HG03025 (cell line): ENCODE measurements around the gene GJA1.
"Not testable (repeated sequence)": the region's sequence is repeated elsewhere in the genome, so short reads cannot be mapped to it uniquely, and the experiment has no call there.

Experiments
- ATAC-seq: cut with Tn5 transposase; IDR thresholded peaks from one replicate; pipeline ENCODE4 v1.9.1; 2021; ENCODE audit warnings: mild to moderate bottlenecking, moderate library complexity; ENCODE audit not compliant: unreplicated experiment, low FRiP score

The GJA1 gene

DNA sequence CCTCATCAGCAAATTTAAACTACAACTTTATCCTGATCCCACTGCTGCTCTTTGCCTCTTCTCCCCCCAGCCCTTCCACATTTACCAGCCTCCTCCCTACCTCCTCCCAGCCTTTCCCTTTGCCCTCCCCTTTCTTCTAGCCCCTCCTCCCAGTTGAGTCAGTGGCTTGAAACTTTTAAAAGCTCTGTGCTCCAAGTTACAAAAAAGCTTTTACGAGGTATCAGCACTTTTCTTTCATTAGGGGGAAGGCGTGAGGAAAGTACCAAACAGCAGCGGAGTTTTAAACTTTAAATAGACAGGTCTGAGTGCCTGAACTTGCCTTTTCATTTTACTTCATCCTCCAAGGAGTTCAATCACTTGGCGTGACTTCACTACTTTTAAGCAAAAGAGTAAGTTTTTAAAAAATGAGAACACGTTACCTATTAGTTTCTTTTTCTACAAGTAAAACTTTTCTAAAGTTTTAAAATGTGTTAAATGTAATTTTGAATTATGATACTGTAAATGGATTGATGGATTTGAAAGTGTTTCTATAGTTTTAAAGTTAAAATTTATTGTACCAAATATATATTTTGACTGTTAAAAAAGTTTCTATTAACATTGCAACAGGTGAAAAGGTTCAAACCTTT lies at the start of gene GJA1:
TSS of gene GJA1 (plus strand) at position 203 of the 626 bp plus-strand sequence. CDS start 11,202 bp downstream, outside the sequence.
- ATAC-seq, result no peak

GRCh38 chr6:121386551-121386950 lies 48.9 kb upstream of the GJA1 start:
- not testable (repeated sequence) for ATAC-seq

DNA sequence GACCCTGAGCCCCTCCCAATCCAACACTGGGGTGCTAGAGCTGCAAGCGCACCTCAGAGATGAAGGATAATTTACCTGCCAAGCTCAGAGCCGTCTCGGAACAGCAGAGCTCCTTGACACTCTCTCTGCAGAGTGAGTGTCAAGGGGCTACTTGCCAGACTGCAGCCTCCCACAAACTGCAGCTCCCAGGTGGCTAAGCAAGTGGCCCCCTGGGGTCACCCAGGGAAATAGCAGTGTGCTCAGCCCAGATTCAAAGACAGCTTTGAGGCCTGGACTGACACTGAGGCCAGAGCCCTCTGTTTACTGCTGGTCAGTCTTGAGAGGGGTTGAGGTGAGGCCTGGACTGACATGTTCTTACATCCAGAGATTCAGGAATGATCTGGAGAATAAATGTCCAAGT lies 46.0 kb upstream of the GJA1 start:
- no peak for ATAC-seq

DNA sequence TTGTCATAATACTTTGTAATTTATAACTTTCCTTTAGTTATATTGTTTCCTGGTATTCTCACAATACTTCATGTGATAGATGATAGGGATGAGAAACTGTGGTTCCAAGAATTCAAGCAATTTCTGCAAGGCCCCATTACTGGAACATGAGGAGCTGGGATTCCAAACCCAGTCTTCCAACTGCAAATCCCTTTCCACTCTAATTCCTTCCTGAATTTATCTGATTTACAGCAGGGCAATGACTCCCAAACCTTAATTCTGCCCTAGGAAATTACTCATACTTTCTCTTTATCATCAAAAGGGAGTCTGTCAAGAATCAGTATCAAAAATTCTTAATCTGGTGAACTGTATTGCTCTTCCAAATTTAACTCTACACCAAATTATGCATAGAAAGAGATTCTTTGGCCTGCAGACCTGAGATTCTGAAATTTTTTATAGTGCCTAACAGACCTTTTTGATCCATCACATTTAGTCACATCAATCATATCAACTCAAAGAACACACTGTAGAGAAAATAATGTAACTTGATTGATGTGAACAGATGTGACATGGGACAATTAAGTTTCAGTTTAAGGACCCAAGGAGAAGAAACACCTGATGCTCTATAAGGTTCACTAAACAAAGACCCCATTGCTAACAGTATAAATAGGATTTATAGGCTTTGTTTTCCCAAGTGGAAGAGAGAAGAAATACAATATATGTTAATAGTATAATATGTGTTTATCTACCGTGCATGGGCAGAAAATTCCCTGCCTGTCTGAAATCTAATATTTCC lies 41.5 kb upstream of the GJA1 start:
- no peak for ATAC-seq

DNA sequence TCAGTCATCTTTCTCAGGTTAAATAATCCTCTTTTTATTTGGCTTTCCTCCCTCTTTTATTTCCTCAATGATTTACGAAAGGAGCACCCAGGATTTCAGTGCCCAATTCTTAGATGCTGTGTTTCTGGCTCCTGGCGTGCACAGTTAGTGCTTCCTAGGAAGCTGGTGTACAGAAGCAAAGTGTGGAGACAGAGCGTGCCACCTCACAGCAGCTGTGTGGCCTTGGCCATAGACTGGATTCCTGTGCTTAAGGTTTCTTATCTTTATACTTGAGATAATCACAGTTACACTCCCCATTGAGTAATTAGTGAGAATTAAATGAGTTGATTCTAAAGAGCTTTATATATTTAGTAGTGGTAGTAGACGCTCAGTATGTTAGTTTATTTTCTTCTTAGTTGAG lies 39.7 kb upstream of the GJA1 start:
- no peak for ATAC-seq

DNA sequence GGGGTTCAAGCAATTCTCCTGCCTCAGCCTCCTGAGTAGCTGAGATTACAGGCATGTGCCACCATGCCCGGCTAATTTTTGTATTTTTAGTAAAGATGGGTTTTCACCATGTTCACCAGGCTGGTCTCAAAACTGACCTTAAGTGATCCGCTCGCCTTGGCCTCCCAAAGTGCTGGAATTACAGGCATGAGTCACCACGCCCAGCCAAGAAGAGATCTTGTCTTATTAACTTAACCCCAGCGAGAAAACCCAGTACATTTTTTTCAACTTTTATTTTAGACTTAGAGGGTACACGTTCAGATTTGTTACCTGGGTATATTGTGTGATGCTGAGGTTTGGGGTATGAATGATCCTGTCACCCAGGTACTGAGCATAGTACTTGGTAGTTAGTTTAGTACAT lies 38.3 kb upstream of the GJA1 start:
- ATAC-seq, result not testable (repeated sequence)

- ATAC-seq, result no peak
These were observed 37.3 kb upstream of the GJA1 start for GRCh38 chr6:121398127-121398526.

GRCh38 chr6:121399966-121400365 lies 35.5 kb upstream of the GJA1 start:
- no peak for ATAC-seq

GRCh38 chr6:121403964-121404363 lies 31.5 kb upstream of the GJA1 start:
- ATAC-seq, result no peak

DNA sequence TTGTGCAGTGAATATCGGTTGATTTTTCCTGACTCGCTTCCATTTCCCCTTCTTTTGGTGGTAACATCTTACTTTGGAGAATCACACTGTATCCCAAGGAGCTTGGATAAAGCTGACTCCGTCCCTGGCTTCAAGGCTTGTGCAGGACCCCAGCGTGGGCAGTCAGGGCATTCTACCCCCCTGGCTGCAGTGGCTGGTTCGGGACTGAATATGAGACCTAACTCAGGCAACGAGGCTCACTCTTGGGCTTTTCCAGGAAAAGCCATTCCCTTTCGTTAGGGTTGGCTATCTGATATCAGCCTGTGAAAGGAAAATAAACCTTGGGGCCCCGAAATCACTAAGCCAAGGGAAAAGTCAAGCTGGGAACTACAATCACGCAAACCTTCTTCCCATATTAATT lies 30.1 kb upstream of the GJA1 start:
- no peak for ATAC-seq

GRCh38 chr6:121408321-121408720 lies 27.1 kb upstream of the GJA1 start:
- ATAC-seq, result no peak

DNA sequence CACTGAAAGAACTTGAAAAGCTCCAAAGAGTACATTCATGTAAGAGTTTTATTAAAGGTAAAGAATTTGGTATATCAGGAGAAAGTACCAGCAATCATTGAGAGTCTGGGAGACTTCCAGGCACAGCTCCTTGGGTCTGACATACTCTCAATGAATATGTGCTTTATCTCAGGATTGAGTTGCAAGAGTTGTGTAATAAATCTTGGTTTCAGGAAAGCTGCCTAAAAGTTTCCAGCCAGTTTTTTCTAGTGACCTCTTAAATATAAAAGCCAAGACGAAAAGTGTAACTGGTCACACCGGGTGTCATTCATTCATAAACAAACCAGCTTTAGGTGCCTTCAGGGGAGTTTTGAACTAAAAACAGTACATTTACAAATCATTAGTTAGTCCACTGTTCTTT lies 21.6 kb upstream of the GJA1 start:
- ATAC-seq, result no peak

- ATAC-seq, result no peak
These were observed 17.1 kb upstream of the GJA1 start for GRCh38 chr6:121418346-121418745.

DNA sequence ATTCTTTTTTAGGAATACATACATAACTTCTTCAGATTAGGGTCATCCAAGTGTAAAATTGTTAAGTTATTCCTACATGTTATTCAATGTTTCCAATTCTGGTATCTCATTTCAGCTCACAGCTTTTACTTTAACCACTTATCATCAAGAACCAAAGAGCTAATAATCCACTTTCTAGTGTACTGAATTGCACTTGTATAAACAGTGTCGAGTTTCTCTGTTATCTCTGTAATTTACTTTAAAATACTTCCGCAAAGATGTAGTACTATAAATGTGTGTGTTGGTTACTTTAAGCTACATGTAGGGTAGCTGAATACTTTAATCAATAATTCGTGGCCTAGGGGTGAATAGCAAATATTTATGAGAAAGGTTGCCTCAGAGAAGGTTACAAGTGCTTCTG lies 8.8 kb upstream of the GJA1 start:
- ATAC-seq, result no peak

- no peak for ATAC-seq
These were observed 6.3 kb upstream of the GJA1 start for GRCh38 chr6:121428872-121429756.

GRCh38 chr6:121430514-121431460 lies 4.7 kb upstream of the GJA1 start:
- no peak for ATAC-seq

DNA sequence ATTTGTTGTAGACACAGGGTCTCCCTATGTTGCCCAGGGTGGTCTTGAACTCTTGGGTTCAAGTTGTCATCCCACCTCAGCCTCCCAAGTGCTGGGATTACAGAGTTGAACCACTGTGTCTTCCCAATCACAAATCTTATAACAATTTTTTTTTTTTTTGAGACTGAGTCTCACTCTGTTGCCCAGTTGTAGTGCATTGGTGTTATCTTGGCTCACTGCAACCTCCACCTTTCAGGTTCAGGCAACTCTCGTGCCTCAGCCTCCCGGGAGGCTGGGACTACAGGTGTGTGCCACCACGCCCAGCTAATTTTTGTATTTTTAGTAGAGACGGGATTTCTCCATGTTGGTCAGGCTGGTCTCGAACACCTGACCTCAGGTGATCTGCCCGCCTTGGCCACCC lies 3.7 kb upstream of the GJA1 start:
- ATAC-seq, result not testable (repeated sequence)

GRCh38 chr6:121434037-121434770 lies 1.2 kb upstream of the GJA1 start:
- ATAC-seq, result no peak

DNA sequence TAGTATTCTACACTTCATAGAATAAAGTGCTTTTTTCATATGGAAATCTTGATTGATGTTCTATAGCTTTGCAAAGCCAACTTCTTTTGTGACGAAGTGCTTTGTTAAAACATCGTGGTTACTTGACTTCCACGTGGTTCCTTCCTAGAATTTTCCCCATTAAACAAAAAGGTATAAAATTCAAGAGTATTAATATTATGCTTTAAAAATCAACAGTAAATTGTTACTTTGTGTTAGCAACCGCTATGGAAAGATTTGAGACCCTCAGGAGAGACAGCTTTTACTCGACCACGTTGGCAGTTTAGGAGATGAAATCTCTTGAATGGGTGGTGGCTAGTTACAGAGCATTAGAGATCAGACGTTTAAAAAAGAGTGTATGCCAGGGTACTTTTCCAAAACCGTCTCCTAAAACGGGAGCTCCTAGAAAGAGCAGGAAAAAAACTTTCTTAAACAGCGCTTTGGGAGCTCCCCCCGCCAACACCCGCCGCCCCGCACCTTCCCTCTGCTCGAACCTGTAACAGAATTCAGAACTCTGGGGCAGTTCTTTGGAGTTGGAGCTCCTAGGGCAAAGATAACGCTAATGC lies 920 bp downstream of the GJA1 start:
- ATAC-seq, result no peak
